ENCODE results near the gene RAB11FIP4.

GRCh38 chr17:31392002-31392855 is 754 bp downstream of the RAB11FIP4 start:
- TF ChIP-seq POLR2A (IDR thresholded peaks at IDR 0.05): no peak
- TF ChIP-seq, protein P1, sequence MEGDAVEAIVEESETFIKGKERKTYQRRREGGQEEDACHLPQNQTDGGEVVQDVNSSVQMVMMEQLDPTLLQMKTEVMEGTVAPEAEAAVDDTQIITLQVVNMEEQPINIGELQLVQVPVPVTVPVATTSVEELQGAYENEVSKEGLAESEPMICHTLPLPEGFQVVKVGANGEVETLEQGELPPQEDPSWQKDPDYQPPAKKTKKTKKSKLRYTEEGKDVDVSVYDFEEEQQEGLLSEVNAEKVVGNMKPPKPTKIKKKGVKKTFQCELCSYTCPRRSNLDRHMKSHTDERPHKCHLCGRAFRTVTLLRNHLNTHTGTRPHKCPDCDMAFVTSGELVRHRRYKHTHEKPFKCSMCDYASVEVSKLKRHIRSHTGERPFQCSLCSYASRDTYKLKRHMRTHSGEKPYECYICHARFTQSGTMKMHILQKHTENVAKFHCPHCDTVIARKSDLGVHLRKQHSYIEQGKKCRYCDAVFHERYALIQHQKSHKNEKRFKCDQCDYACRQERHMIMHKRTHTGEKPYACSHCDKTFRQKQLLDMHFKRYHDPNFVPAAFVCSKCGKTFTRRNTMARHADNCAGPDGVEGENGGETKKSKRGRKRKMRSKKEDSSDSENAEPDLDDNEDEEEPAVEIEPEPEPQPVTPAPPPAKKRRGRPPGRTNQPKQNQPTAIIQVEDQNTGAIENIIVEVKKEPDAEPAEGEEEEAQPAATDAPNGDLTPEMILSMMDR (IDR thresholded peaks at IDR 0.05): no peak

Data from stomach (tissue), 4 donors.